Neural cell (in vitro differentiated cells): ENCODE measurements around the gene AMIGO3.
"Not testable (repeated sequence)": the region's sequence is repeated elsewhere in the genome, so short reads cannot be mapped to it uniquely, and the experiment has no call there.

ENCODE experiments used
- EP300 ChIP-seq: fragments of 450-650 bp; conservative IDR thresholded peaks from 2 replicates; pipeline ENCODE4 v1.6.1; 2014; ENCODE audit warnings: antibody characterized with exemption, mild to moderate bottlenecking, moderate library complexity; ENCODE audit not compliant: poor library complexity, severe bottlenecking
- MXI1 ChIP-seq: fragments of 450-650 bp; conservative IDR thresholded peaks from 2 replicates; pipeline ENCODE4 v1.6.1; 2014; ENCODE audit warnings: antibody characterized with exemption, mild to moderate bottlenecking; ENCODE audit not compliant: poor library complexity, severe bottlenecking
- TF ChIP-seq, protein P1 (sequence below): fragments of 450-650 bp; IDR thresholded peaks from 2 replicates; pipeline ENCODE4 v1.5.1; 2014; ENCODE audit warnings: antibody characterized with exemption, mild to moderate bottlenecking, moderate library complexity; ENCODE audit not compliant: poor library complexity, severe bottlenecking

DNA sequence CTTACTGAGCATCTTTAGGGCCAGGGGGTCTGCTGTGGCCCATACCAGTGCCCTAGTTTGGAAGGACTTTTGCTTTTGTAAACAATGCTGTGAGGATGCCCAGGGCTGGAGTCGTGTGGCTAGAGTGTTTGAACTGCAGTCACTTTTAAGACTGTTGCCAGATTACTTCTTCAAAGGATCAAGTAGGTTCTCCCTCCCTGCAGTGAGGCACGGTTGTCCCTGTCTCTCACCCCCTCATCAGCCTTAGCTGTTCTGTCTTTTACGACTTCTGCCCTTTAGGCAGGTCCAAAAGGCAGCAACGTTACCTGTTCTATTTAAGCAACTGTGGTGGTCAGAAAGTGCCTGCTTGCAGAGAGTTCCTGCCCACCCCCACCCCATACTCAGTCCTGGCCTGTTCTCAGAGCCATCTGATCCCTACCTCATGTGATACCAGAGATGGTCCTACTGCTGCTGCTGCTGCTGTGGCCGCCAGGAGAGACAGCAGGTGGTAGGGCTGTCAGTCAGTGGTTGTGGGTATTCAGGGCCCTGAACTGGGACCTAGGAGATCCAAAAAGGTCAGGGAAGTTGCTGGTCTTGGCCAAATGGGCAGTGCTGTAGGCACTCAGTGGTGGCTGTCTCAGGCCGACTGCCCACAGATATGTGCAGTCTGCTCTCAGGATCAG, 24.9 kb downstream of the AMIGO3 start:
- TF ChIP-seq, protein P1, sequence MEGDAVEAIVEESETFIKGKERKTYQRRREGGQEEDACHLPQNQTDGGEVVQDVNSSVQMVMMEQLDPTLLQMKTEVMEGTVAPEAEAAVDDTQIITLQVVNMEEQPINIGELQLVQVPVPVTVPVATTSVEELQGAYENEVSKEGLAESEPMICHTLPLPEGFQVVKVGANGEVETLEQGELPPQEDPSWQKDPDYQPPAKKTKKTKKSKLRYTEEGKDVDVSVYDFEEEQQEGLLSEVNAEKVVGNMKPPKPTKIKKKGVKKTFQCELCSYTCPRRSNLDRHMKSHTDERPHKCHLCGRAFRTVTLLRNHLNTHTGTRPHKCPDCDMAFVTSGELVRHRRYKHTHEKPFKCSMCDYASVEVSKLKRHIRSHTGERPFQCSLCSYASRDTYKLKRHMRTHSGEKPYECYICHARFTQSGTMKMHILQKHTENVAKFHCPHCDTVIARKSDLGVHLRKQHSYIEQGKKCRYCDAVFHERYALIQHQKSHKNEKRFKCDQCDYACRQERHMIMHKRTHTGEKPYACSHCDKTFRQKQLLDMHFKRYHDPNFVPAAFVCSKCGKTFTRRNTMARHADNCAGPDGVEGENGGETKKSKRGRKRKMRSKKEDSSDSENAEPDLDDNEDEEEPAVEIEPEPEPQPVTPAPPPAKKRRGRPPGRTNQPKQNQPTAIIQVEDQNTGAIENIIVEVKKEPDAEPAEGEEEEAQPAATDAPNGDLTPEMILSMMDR: not testable (repeated sequence)
- not testable (repeated sequence) for TF ChIP-seq EP300, MXI1
